SK-N-SH (cell line): ENCODE data around the gene ELK1. TPM values are rescaled to one million over a fixed set of nuclear protein-coding genes. Genes with fewer than 3 reads are reported as not detected.

Source experiments
- CTCF ChIA-PET: fragments of 300-600, 350-600 bp; formaldehyde crosslinking; extraction: SDS; loops from one replicate; lab custom pipeline; 2021; lab: Yijun Ruan, JAX
- POLR2A ChIA-PET: fragments of 350-600 bp; sonication (Branson Sonifier 250); formaldehyde crosslinking; extraction: SDS; loops from one replicate; lab custom pipeline; 2020; ENCODE audit warnings: antibody characterized with exemption, inconsistent platforms; lab: Yijun Ruan, JAX
- DNase-seq: peaks from one replicate; pipeline ENCODE4 v3.0.0; 2012
- H2AFZ ChIP-seq: fragments of 200-600 bp; sonication (generic); 2 replicates; pipeline ENCODE4 v1.8.1; 2016; ENCODE audit warnings: antibody characterized with exemption, mild to moderate bottlenecking, low read depth
- H3F3A ChIP-seq: fragments of 200-600 bp; sonication (generic); replicated peaks from 2 replicates; pipeline ENCODE3; 2016; ENCODE audit warnings: antibody characterized with exemption, mild to moderate bottlenecking; ENCODE audit not compliant: insufficient read depth
- H3K27ac ChIP-seq, 2 experiments: fragments of 200-500 bp in 1 of 2; fragments of 200-600 bp in 1 of 2; sonication (Bioruptor generic) in 1 of 2; sonication (generic), shearing (Covaris generic) in 1 of 2; 2 replicates each; pipeline versions ENCODE4 v1.5.1 to v1.6.1; 2014 to 2016; ENCODE audit warnings: low read depth in 2 of 2, inconsistent platforms in 1 of 2, low read length in 1 of 2, mild to moderate bottlenecking in 1 of 2, mixed read lengths in 1 of 2
- H3K27me3 ChIP-seq: fragments of 200-600 bp; sonication (generic), shearing (Covaris generic); 2 replicates; pipeline ENCODE4 v1.6.1; 2016; ENCODE audit warnings: mixed run types; ENCODE audit not compliant: insufficient read depth
- H3K36me3 ChIP-seq, 2 experiments: fragments of 200-500 bp in 1 of 2; fragments of 200-600 bp in 1 of 2; sonication (Bioruptor generic) in 1 of 2; sonication (generic) in 1 of 2; replicated peaks in 1 of 2; 2 replicates each; pipeline versions ENCODE3 to v1.5.1; 2014 to 2016; ENCODE audit warnings: low read length in 1 of 2, mild to moderate bottlenecking in 1 of 2; ENCODE audit not compliant: insufficient read depth in 2 of 2, control insufficient read depth in 1 of 2
- H3K4me1 ChIP-seq, 2 experiments: fragments of 200-500 bp in 1 of 2; fragments of 200-600 bp in 1 of 2; sonication (Bioruptor generic) in 1 of 2; sonication (generic), shearing (Covaris generic) in 1 of 2; 2 replicates each; pipeline versions ENCODE4 v1.5.1 to v1.6.1; 2014 to 2016; ENCODE audit warnings: low read depth in 1 of 2, low read length in 1 of 2, mixed run types in 1 of 2; ENCODE audit not compliant: insufficient read depth in 2 of 2, control insufficient read depth in 1 of 2
- H3K4me2 ChIP-seq: fragments of 200-600 bp; sonication (generic), shearing (Covaris generic); 2 replicates; pipeline ENCODE4 v1.6.1; 2017; ENCODE audit warnings: mixed run types
- H3K4me3 ChIP-seq, 2 experiments: fragments of 200-500 bp in 1 of 2; fragments of 200-600 bp in 1 of 2; sonication (Bioruptor generic) in 1 of 2; sonication (generic), shearing (Covaris generic) in 1 of 2; 2 replicates each; pipeline versions ENCODE4 v1.5.1 to v1.8.1; 2014 to 2016; ENCODE audit warnings: low read depth in 2 of 2, inconsistent platforms in 1 of 2, low read length in 1 of 2, mild to moderate bottlenecking in 1 of 2, mixed read lengths in 1 of 2, moderate library complexity in 1 of 2
- H3K79me2 ChIP-seq: fragments of 200-600 bp; sonication (generic); 2 replicates; pipeline ENCODE4 v1.8.1; 2017; ENCODE audit warnings: mild to moderate bottlenecking; ENCODE audit not compliant: insufficient read depth
- H3K9ac ChIP-seq: fragments of 200-600 bp; sonication (generic); 2 replicates; pipeline ENCODE4 v1.6.1; 2017; ENCODE audit warnings: mixed run types
- H3K9me2 ChIP-seq: fragments of 200-600 bp; sonication (generic); 2 replicates; pipeline ENCODE4 v1.6.1; 2017; ENCODE audit warnings: mixed run types
- H3K9me3 ChIP-seq: fragments of 200-600 bp; sonication (generic); 2 replicates; pipeline ENCODE4 v1.6.1; 2017; ENCODE audit warnings: mixed run types, mild to moderate bottlenecking, moderate library complexity
- H4K20me1 ChIP-seq: fragments of 200-600 bp; sonication (generic); 2 replicates; pipeline ENCODE4 v1.6.1; 2017; ENCODE audit warnings: mild to moderate bottlenecking, mixed run types; ENCODE audit not compliant: insufficient read depth
- CHD2 ChIP-seq: fragments of 150-350 bp; IDR thresholded peaks from 2 replicates; pipeline ENCODE4 v1.6.1; 2018; ENCODE audit warnings: low read length; ENCODE audit not compliant: partially characterized antibody
- ELF1 ChIP-seq: IDR thresholded peaks from 2 replicates; pipeline ENCODE4 v1.4.0; 2012
- EP300 ChIP-seq, 2 experiments: IDR thresholded peaks; 2 replicates each; pipeline versions ENCODE4 v1.4.0 to v1.6.1; 2012; ENCODE audit warnings: borderline replicate concordance in 1 of 2, low read depth in 1 of 2, low read length in 1 of 2
- EZH2phosphoT487 ChIP-seq: fragments of 200-600 bp; sonication (generic); IDR thresholded peaks from 2 replicates; pipeline ENCODE4 v1.6.1; 2017; ENCODE audit warnings: low read depth, mixed run types, mild to moderate bottlenecking, antibody characterized with exemption, moderate library complexity, borderline replicate concordance
- FOSL2 ChIP-seq: IDR thresholded peaks from 2 replicates; pipeline ENCODE4 v1.4.0; 2012; ENCODE audit warnings: low read depth, mild to moderate bottlenecking, moderate library complexity, borderline replicate concordance
- FOXJ3 ChIP-seq: sonication (generic); formaldehyde crosslinking; IDR thresholded peaks from 2 replicates; pipeline ENCODE4 v1.5.1; 2020; ENCODE audit warnings: mild to moderate bottlenecking, missing genetic modification reagents
- FOXM1 ChIP-seq: IDR thresholded peaks from 2 replicates; pipeline ENCODE4 v1.4.0; 2012; ENCODE audit warnings: low read depth, mild to moderate bottlenecking
- GABPA ChIP-seq: IDR thresholded peaks from 2 replicates; pipeline ENCODE4 v1.4.0; 2012; ENCODE audit warnings: low read depth, mild to moderate bottlenecking
- JUND ChIP-seq: IDR thresholded peaks from 2 replicates; pipeline ENCODE4 v1.4.0; 2012
- MEF2A ChIP-seq: IDR thresholded peaks from 2 replicates; pipeline ENCODE4 v1.4.0; 2012; ENCODE audit warnings: low read depth, borderline replicate concordance
- MXI1 ChIP-seq: IDR thresholded peaks from 2 replicates; pipeline ENCODE4 v1.6.1; 2012; ENCODE audit warnings: mild to moderate bottlenecking, low read depth, low read length, improper control_type of control experiment
- NRF1 ChIP-seq: IDR thresholded peaks from 2 replicates; pipeline ENCODE4 v1.6.1; 2012; ENCODE audit warnings: low read depth, mild to moderate bottlenecking, low read length
- RCOR1 ChIP-seq: fragments of 150-350 bp; IDR thresholded peaks from 2 replicates; pipeline ENCODE4 v1.6.1; 2017; ENCODE audit warnings: antibody characterized with exemption, low read length
- SMC3 ChIP-seq: IDR thresholded peaks from 2 replicates; pipeline ENCODE4 v1.6.1; 2012; ENCODE audit warnings: low read depth, low read length, improper control_type of control experiment
- TCF12 ChIP-seq: IDR thresholded peaks from 2 replicates; pipeline ENCODE4 v1.4.0; 2012
- TEAD4 ChIP-seq: IDR thresholded peaks from 2 replicates; pipeline ENCODE4 v1.4.0; 2012; ENCODE audit warnings: mild to moderate bottlenecking, borderline replicate concordance; ENCODE audit not compliant: insufficient read depth
- WGBS: methylation state at CpG from one replicate; pipeline ENCODE4 v1.1.6; 2017; ENCODE audit warnings: low lambda C conversion rate; 5-methylcytosine and 5-hydroxymethylcytosine counted together
- polyA plus RNA-seq, 3 experiments: library from polyadenylated mRNA; depleted of rRNA; stranded (reverse); fragments of >200 nt; gene quantifications; 2 replicates each; pipeline ENCODE4 v1.2.3, GENCODE V29; 2012
- TF ChIP-seq, protein P1 (sequence below): fragments of 150-350 bp; IDR thresholded peaks from 2 replicates; pipeline ENCODE4 v1.6.1; 2016; ENCODE audit warnings: mild to moderate bottlenecking, low read depth, low read length

Gene ELK1
- polyA plus RNA-seq, 1 of the 3 experiments (the other 2 are of a cell fraction) = 14.6 TPM

DNA sequence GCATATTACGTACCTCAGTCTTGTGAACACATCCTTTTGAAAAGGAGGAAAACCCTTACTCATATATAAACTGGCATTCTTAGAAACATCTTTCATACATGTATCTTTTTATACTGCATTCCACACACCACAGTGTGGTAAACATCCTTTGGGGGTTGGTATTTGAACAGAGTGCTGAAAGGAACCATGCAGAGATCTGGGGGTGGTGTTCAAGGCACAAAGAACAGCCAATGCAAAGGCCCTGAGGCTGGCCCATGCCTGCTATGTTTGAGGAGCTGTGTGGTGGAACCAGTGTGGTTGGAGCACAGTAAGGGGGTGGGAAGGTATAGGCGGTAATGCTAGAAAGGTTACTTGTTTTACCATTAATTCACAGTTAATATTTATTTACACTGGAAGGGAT, 2.0 kb downstream of the ELK1 start:
- TF ChIP-seq, protein P1, sequence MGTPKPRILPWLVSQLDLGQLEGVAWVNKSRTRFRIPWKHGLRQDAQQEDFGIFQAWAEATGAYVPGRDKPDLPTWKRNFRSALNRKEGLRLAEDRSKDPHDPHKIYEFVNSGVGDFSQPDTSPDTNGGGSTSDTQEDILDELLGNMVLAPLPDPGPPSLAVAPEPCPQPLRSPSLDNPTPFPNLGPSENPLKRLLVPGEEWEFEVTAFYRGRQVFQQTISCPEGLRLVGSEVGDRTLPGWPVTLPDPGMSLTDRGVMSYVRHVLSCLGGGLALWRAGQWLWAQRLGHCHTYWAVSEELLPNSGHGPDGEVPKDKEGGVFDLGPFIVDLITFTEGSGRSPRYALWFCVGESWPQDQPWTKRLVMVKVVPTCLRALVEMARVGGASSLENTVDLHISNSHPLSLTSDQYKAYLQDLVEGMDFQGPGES = no peak
- TF ChIP-seq RCOR1 (no peak), EP300 (IDR thresholded peaks at IDR 0.05; ENCODE audit: borderline replicate concordance in 1 of 2, low read depth in 1 of 2, low read length in 1 of 2) (no peak), SMC3 (no peak), MXI1 (no peak), TEAD4 (no peak), GABPA (no peak), FOXM1 (no peak), NRF1 (no peak), MEF2A (no peak), JUND (no peak), FOXJ3 (CRISPR knock-in tag) (no peak), CHD2 (no peak), FOSL2 (no peak)
- TF ChIP-seq, all 33 proteins: peak for 0
- Histone ChIP-seq H3K4me1 (peaks cover 4 to 8% of the 10 kb centered on the region in 2 experiments; a peak in 1 of 4 replicates), H4K20me1 (no peaks in the 10 kb centered on the region), H3K4me2 (peak overlapping the region; percentile 63; the same call in 1 of the 2 replicates), H2AFZ (no peak overlapping the region), H3K9ac (0 out of 2 replicates have a peak overlapping the region, but pooled peaks have one; percentile 21), H3K4me3 (no peak overlapping the region), H3K36me3 (peaks cover under 1 to 4% of the 10 kb centered on the region in 2 experiments), H3K9me2 (no peaks in the 10 kb centered on the region), H3K27ac (no peak overlapping the region), H3K79me2 (peaks cover 14% of the 10 kb centered on the region; the same call in 1 of the 2 replicates), H3F3A (no peaks in the 10 kb centered on the region), H3K9me3 (no peaks in the 10 kb centered on the region), H3K27me3 (peaks cover 9% of the 10 kb centered on the region; the same call in 1 of the 2 replicates)
- ChIA-PET POLR2A (no interaction called here), CTCF (no interaction called here)
- 72% methylated on average over 2 of the region's 2 CpGs for WGBS
- no peak for DNase-seq

DNA sequence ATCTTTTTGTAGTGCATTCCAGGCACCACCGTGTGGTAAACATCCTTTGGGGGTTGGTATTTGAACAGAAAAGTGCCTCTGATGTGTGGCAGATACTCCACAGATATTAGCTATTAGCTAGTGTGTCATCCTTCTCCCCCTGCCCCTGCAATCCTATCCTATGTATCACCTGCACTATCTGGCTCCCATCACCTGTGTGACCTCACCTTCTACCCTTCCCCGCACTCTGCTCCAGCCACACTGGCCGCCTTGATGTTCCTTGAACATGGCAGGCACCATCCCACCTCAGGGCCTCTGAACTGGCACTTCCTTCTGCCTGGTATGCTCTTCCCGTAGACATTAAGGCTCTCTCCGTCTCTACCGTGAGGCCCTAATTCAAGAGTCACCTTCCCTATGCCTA, 3.7 kb downstream of the ELK1 start:
- DNase-seq = no peak
- Histone ChIP-seq H4K20me1 (no peaks in the 10 kb centered on the region), H3K9ac (no peak overlapping the region), H3K27me3 (peaks cover 9% of the 10 kb centered on the region; the same call in 1 of the 2 replicates), H2AFZ (no peak overlapping the region), H3K9me3 (no peaks in the 10 kb centered on the region), H3K36me3 (peaks cover 4 to 7% of the 10 kb centered on the region in 2 experiments), H3K79me2 (peaks cover 14% of the 10 kb centered on the region; the same call in 1 of the 2 replicates), H3K9me2 (no peaks in the 10 kb centered on the region), H3K4me1 (peaks cover 4 to 8% of the 10 kb centered on the region in 2 experiments; a peak in 1 of 4 replicates), H3K4me3 (no peak overlapping the region), H3F3A (no peaks in the 10 kb centered on the region), H3K4me2 (no peak overlapping the region), H3K27ac (no peak overlapping the region)
- CTCF ChIA-PET = interaction anchor here (1.0 kb wide), 1 partner anchor 149 kb away, joined by 3 read pairs; no protein-coding TSS in a partner anchor
- POLR2A ChIA-PET = no interaction called here
- WGBS = 42% methylated on average over 6 of the region's 6 CpGs
- TF ChIP-seq EZH2phosphoT487 = no peak
- TF ChIP-seq GABPA = no peak
- no peak for TF ChIP-seq TCF12
- no peak for TF ChIP-seq ELF1
- TF ChIP-seq, all 33 proteins: peak for 0
